ENCODE data around the gene SCRN1.

Gene SCRN1

DNA sequence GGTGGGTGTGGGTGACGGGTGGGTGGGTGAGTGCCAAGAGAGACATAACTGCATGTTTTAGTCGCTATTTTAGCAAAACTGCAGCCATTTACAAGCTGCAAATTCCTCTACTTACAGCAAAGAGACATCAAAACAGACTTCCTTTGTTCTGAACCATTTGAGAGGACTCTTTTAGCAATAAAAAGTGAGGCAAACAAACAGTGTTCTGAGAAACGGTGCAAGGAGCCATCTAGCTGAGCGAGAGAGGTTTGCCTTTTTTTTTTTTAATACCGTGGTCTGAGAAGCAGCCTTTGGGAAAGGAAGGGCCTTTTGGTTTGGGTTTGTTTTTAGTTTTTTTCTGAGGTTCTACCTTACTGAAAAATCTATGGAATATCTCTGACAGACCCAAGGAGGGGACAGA is 62.9 kb downstream of the SCRN1 start:
- no peak for DNase-seq (ENCODE audit: low read depth in 3 of 3)

DNA sequence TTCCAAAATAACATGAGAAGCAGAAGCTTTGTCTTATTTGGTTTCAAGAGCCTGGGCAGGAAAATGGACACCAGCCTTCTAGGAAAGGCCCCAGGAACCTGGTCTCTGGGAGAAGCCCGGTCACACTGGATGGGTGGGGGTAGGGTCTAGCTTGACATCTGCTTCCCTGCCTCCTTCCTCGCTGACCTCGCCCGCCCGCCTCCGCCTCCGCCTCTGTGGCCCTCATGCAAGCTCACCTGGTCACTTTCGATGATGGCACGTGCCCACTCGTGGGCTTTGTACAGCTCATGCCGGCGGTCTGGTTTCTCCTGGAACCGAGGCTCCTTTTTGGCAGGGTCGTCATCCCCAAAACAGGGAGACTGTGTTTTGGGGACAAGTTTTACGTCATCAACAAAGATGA is 63.4 kb downstream of the SCRN1 start:
- DNase-seq (ENCODE audit: low read depth in 3 of 3) = no peak

DNA sequence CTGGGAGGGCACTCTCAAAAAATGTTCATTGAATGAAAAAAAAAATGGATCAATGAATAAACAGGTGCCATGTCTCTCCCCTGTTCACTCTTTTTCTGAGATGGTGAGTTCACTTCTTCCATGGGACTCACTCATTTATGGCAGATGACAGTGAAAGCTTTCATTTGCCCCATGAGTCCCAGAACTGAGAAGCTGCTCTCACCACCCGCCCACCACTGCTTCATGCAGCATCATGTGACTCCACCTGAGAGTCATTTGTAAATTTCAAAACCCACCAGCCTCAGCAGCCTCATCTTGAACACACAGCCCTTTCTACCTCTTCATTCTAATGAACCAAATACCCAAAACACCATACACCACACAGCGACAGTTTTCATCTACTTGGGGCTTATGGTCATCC is 64.9 kb downstream of the SCRN1 start:
- DNase-seq (ENCODE audit: low read depth in 3 of 3) = peak in 2 of 3 donors; percentile 13 to 16

DNA sequence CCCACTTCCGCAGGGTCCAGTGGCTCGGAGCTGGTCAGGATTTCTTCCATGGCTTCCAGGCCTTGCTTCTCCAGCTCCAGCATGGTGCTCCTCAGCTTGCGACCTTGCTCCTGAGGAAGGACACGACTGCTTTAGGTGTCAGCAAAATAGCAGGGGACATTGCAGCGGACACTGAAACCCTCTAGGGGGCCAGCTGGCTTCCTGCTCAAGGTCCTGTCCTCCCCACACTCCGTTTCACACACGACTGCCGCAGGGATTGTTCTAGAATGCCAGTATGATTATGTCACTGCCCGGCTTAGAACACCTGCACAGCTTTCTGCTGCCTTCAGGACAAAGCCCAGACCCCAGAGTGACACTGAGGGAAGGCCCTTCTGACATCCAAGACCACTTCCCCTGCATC is 65.6 kb downstream of the SCRN1 start:
- DNase-seq (ENCODE audit: low read depth in 3 of 3) = no peak

DNA sequence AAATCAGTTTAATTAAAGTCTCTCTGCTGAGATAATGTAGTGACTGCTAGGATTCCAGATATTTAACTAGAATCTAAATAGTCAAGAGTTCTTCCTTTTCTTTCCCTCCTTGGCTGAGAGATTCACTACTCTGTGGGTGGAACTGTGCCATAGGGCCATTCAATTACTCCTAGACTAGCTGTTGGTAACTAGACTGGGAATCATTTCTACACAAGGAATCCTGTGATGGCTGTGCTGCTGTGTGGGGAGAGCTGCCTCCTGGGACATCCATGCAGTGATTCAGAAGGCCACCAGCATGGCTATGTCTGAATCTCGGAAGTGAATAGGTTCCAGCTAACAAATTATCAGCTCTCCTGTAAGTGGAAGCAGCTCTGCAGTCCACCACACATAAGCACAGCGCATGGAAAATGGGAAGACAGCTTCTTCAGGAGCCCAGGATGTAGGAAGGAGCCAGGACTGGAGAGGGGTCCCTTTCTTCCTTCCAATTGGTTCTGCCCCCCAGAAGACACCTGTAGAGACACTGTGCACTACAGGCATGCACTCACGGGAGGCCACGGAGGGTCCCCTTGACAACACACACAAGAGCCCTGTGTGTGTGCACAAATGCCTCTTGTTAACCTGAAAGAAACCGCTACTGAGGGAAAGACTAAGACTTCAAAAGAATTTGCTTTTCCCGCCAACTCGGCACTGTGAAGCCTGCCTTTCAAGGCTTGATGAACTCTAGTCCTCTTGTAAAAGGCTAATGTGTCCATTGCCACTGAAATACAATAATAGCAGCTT is 66.5 kb downstream of the SCRN1 start:
- DNase-seq (ENCODE audit: low read depth in 3 of 3) = no peak

DNA sequence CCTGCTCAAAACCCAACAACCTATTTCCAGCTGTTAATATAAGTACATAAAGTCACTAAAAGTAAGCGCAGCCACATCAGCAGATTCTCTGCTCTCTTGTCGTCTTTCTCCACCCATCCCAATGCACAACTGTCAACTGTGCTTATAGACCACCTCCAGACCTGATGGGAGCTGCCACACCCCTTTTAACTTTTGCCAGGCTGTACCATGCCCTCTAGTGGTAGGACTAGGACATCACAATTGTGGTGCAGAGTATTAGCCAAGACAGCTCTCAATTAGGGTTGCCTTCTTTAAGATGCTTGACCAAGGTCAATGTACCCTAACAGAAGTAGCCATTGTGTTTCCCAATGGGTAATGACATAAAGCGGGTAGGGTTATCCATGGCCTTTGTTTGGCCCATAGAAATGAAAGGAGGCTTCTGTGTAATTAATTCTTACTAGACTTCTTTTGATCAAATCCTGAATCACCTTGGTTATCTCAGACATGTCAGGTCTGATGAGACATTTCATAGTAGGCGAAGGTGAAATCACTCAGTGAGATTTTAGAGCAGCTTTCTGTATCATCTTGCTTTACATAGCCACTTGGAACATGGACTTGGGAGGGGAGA is 68.1 kb downstream of the SCRN1 start:
- DNase-seq (ENCODE audit: low read depth in 3 of 3) = peak; percentile 3 to 7 (median 5)

DNA sequence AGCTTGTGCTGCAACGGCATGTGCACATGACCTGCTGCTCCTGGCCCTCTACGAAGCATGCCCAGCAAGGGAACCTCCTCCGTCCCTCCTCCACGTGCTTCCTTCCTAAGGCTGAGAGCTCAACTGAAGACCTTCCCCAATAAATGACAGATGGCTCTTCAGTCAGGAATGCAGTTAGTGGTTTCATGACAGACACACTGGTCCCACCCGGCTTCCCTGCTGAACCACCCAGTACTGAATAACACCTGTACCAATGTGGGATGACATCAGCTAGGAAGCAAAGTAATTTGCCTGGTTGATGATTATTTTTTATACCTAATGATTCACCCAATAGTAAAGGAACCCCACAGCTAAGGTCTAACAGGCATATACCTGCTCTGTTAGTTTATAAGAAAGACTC is 69.1 kb downstream of the SCRN1 start:
- DNase-seq (ENCODE audit: low read depth in 3 of 3) = no peak

DNA sequence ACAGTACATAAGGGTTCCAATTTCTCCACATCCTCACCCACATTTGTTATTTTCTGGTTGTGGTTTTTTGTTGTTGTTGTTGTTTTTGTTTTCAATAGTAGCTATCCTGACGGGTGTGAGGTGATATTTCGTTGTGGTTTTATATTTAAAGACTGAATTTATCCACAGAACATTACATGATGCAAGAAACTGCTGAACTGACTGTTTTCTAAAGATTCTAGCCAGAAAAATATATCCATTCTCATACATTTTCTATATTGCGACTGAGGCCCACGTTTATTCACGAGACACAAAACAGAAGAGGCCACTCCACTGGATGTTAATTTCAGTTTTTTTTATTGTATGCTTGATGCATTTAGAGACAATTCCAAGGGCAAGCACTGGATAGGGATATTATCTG is 69.8 kb downstream of the SCRN1 start:
- DNase-seq (ENCODE audit: low read depth in 3 of 3) = no peak

DNA sequence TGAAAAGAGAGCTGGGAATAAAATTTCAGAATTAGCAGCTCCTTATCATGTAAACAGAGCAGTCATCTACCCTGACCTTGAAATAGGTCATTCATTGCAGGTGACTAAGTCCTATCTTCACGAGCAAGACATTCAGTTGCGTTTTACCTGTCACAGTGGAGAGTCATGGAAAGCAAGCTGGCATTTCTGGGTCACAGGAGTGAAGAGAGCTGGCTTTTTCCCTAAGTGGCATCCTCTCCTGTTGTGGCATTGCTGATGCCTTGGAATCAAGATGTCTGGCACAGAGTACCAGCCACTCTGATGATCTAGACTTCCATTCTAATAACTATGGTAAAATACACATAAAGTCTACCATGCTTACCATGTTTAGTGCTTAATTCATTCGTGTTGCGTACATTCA is 70.8 kb downstream of the SCRN1 start:
- DNase-seq (ENCODE audit: low read depth in 3 of 3) = no peak

DNA sequence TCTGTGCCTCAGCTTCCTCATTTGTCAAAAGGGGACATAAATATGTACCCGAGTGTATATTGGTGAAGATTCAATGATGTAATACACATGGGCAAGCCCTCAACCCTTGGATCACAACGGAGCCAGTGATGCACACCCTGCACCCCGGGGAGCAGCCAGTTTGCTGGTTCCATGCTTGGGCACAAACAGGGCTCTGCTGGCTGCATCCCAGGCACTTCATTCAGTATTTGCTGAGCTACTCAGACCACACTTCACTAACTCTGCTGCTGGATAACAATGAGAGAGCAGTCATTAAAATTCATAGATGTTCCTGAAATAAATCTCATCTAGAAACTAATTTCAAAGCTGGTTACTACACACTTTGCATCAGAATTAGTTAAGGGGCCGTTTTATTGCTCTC is 72.0 kb downstream of the SCRN1 start:
- no peak for DNase-seq (ENCODE audit: low read depth in 3 of 3)

DNA sequence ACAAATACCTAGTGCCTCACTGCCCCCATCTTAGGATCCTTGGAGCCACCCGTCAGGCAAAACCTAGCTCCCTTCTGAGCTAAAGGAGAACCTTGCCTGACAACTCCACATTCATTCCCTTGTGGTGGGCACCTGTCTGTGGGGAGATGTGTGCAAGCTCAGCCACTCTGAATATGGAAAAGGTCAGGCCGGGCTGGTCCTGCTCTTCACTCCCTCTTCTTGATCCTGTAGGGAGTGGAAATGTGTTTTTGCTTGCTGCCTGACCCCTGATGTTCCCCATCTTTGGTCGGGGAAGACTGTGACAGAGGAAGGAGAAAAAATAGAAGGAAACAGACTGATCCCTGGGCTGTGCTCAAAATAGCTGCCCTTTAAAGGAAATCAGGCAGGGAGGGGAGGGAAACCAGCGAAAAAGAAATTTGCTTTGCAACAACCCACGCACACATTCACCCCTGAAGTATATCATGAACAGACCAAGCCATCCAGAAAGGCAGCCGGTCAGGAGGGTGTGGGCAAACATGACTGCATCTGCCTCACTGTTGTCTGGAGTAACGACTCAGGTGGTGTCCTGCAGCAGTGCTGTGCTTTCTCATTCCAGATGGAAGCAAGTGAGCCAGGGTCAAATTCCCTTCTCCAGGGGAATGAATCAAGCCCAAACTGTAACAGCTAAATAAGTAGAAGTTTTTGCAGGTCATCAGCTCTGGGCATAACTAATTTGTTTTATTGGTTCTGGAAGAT is 74.0 kb downstream of the SCRN1 start:
- DNase-seq (ENCODE audit: low read depth in 3 of 3) = no peak

DNA sequence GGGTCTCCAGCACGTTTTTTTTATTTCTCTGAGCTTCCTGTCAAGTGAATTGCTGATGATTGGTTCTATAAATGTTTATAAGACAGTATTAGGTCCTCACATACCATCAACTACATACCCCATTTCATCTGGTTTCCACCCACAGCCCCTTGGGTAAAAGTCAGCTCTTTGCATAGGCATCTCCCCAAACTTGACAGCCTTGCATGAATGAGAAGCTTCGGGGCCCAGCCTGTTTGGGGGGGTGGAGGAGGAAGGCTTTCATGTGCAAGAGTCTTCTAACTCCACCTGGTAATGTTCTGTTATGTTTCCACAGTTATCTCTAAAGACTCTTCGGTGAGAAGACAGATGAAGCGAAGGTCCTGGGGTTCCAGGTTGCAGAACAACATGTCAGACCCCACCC is 75.4 kb downstream of the SCRN1 start:
- DNase-seq (ENCODE audit: low read depth in 3 of 3) = no peak

DNA sequence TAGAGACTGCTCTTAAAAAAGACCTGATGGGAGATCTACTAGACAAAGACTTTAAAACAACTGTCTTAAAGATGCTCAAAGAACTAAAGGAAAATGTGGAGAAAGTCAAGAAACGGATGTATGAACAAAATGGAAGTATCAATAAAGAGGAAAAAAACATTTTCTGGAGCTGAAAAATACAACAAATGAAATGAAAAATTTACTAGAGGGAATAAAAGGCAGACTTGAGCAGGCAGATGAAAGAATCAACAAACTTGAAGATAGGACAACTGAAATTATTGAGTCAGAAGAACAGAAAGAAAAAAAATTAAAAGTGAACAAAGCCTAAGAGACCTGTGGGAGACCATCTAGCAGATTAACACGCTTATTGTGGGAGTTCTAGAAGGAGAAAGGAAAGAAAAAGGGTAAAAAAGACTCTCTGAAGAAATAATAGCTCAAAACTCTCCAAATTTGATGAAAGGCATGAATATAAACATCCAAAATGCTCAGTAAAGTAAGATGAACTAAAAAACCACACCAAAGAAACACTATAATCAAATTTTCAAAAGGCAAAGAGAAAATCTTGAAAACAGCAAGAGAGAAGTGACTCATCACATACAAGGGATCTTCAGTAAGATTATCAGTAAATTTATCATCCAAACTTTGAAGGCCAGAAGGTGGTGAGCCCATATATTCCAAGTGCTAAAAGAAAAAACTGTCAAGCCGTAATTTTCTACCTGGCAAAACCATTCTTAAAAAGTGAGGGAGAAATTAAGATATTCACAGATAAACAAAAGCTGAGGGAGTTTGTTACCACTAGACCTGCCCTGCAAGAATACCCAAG is 83.2 kb downstream of the SCRN1 start:
- DNase-seq (ENCODE audit: low read depth in 3 of 3) = no peak

DNA sequence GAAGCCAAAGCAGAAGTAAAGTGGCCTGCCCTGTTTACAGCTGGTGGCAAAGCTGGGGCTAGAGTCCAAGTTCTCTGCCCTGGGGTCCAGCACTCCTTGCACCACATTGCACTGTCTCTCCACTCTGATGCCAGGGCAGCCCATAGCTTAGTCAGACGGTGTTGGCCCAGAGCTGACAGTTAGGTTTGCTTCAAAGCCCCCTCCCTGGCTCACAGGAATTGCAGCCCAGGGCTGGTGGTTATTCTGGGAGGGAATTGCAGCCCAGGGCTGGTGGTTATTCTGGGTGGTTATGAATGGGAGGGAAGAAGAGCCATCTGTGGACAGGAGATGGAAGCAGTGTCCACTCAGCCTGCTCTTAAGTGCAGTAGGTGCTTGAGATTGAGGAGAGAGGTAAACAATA is 88.9 kb downstream of the SCRN1 start:
- no peak for DNase-seq (ENCODE audit: low read depth in 3 of 3)

DNA sequence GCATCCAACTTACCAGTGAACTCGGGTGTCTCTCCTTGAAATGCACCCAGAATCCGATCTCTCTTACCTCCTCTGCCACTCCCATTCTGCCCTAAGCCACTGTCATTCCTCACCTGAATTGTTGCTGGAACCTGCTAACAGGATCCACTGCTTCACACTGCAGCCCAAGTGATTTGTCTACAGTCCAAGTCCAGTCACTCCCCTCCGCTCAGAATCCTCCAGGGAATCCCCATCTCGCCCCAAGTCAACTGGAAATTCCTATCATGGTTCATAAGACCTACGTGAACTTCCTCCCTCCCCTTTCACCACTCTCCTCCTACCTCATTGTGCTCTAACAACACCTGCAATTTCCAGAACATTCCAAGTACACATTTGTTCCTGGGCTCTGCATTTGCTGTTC is 91.3 kb downstream of the SCRN1 start:
- no peak for DNase-seq (ENCODE audit: low read depth in 3 of 3)

DNA sequence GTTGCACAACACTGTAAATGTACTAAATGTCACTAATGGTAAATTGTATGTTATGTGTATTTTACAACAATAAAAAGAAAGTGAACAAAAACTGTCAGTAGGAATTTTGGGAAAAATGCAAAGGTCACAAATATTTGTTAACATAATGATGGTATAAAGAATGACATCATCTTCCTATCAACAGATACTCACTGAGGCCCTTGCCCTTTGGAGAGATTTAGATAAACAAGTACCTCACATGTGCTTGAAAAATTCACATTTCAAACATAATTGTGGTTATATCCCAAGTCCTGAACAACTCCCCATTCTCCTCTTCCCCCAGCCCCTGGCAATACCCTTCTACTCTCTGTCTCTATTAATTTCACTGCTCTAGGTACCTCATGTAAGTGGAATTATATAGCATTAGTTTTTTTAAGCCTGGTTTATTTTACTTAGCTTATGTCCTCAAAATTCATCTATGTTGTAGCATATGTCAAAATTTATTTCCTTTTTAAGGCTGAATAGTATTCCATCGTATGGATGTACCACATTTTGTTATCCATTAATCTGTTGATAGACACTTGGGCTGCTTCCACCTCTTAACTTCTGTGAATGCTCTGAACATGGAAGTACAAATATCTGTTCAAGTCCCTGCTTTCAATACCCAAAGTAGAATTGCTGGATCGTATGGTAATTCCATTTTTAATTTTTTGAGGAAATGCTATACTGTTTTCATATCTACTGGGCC is 92.8 kb downstream of the SCRN1 start:
- no peak for DNase-seq (ENCODE audit: low read depth in 3 of 3)

DNA sequence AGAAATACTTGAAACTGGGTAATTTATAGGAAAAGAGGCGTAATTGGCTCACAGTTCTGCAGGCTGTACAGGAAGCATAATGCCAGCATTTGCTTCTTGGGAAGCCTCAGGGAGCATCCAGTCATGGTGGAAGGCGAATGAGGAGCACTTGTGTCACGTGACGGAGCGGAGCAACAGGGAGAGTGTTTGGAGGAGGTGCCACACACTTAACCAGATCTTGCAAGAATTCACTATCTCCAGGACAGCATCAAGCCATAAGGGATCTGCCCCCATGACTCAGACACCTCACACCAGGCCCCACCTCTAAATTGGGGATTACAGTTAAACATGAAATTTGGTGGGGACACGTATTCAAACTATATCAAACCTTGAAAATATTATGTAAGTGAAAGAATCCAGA is 94.0 kb downstream of the SCRN1 start:
- no peak for DNase-seq (ENCODE audit: low read depth in 3 of 3)

DNA sequence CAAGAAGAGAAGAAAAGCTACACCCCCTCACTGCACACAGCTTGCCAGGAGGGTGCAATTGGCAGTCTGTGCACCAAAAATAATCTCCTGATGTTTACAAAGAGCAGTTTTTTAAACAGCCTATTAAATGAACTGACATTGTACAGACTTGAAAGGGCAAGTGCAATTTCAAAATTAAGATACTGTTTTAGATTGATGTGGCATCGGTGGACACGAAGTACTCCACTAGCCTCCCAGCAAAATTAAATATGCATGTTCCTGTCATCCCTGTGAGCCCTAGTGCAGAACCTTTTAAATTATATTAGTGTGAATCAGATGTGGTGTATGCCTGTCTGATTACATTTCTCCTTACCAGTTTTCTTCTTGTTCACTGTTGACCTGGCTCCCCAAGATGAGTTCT is 95.3 kb downstream of the SCRN1 start:
- DNase-seq (ENCODE audit: low read depth in 3 of 3) = no peak

DNA sequence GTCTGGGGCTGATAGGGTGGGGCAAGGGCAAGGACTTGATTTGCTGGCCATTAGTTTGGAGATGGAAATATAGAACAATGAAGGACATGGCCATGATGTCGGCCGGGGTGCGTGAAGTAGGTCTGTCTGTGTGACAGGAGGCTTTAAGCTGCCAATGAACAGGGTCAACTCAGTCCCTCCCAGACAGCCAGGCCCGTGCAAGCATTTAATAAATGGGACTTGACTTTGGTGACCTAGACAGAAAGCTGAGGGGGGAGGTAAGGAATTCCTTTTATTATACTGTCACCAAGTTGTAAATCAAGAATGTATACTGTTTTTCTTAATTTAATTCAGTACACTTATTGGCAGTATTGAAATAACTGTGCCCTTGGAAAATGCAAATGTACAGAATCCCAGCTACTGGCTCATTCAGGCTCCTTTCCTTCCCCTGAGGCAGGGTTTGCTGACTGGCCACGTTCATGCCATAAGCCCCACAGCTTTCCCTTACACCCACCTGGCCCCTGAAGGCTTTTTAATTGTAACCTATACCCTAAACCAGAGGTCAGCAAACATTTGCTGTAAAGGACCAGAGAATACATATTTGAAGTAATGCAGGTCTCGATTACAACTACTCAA is 96.1 kb downstream of the SCRN1 start:
- no peak for DNase-seq (ENCODE audit: low read depth in 3 of 3)

DNA sequence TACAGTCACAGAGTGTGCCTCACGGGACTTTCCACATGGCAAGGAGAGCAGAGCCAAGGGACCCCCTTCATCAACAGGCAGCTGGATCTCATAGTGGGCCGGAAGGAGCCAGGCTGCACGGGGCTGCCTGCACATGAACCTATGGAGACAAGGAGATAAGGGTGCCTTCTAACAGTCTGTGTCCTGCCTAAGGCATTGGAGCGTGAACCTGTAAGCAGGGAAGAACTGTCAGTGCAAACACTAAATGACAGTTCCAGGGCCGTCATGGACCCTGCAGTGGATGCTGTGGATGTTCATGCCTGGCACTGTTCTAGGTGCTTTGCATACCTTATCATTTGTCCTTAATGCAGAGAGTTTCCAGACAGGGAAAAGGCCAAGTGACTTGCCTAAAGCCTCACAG is 97.4 kb downstream of the SCRN1 start:
- DNase-seq (ENCODE audit: low read depth in 3 of 3) = no peak

DNA sequence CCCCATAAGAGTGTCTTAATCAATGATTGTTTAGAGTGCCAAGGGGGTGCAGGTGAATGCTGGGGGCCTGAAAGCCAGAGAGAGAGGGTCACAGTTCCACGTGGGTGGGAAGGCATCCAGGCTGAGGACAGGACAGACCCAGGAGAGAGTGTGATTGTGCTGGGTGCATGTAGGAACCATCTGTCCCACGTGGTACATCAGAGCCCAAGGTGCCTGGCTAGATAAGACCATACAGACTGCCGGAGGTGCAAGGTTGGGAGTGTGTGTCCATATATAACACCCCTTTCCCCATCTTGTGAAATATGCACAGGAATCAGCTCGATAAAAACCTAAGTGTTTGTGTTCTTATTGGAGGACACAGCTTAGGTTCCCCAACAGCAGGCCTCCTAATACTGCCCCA is 97.8 kb downstream of the SCRN1 start:
- DNase-seq (ENCODE audit: low read depth in 3 of 3) = no peak
